B cell (primary cell): ENCODE data around the gene THRB. TPM values are rescaled to one million over a fixed set of nuclear protein-coding genes. Genes with fewer than 3 reads are reported as not detected.

Source experiments
- ATAC-seq: fragments of 200-7000 bp; cut with Tn5 transposase; one replicate; pipeline ENCODE4 v1.10.0; 2021; ENCODE audit warnings: low read depth, mild to moderate bottlenecking, moderate number of reproducible peaks, moderate library complexity
- CTCF ChIA-PET: fragments of 350-600 bp; sonication (Branson Sonifier 250); formaldehyde crosslinking; loops from one replicate; lab custom pipeline; 2021; ENCODE audit warnings: antibody characterized with exemption, inconsistent platforms; lab: Charles Lee
- POLR2A ChIA-PET: fragments of 350-600 bp; sonication (Branson Sonifier 250); formaldehyde crosslinking; loops from one replicate; lab custom pipeline; 2021; ENCODE audit warnings: antibody characterized with exemption; lab: Charles Lee
- DNase-seq: peaks from one replicate; pipeline ENCODE4 v3.0.0; 2013
- H2AFZ ChIP-seq: 2 replicates; pipeline ENCODE4 v1.6.1; 2012; ENCODE audit warnings: mild to moderate bottlenecking, low read depth, low read length; ENCODE audit not compliant: insufficient read depth, poor library complexity, severe bottlenecking
- H3K27ac ChIP-seq, 2 donors: 1 replicate in 1 of 2; 2 replicates in 1 of 2; pipeline ENCODE4 v1.5.1; 2012 to 2013; ENCODE audit warnings: low read length in 2 of 2, mild to moderate bottlenecking in 2 of 2, moderate library complexity in 1 of 2
- H3K27me3 ChIP-seq, 4 experiments: fragments of 200-600 bp in 1 of 4; sonication (generic) in 1 of 4; replicated peaks in 1 of 4; 1 replicate in 2 of 4; 2 replicates in 2 of 4; pipeline versions ENCODE4 v1.6.1 to v1.7.0; 2013 to 2016; ENCODE audit warnings: low read length in 3 of 4, mild to moderate bottlenecking in 2 of 4, mixed read lengths in 1 of 4, moderate library complexity in 1 of 4; ENCODE audit not compliant: insufficient read depth in 4 of 4, control insufficient read depth in 3 of 4; ENCODE audit errors: control extremely low read depth in 1 of 4
- H3K36me3 ChIP-seq, 2 experiments: replicated peaks in 1 of 2; 1 replicate in 1 of 2; 2 replicates in 1 of 2; pipeline versions ENCODE4 v1.6.1 to v1.7.1; 2013; ENCODE audit warnings: low read length in 1 of 2; ENCODE audit not compliant: insufficient read depth in 2 of 2, control insufficient read depth in 1 of 2; ENCODE audit errors: control extremely low read depth in 1 of 2, extremely low read depth in 1 of 2
- H3K4me1 ChIP-seq, 2 donors: fragments of 200-600 bp in 1 of 2; sonication (generic) in 1 of 2; 1 replicate in 1 of 2; 2 replicates in 1 of 2; pipeline versions ENCODE4 v1.5.1 to v1.6.1; 2013 to 2017; ENCODE audit warnings: low read length in 2 of 2; ENCODE audit not compliant: control insufficient read depth in 2 of 2, insufficient read depth in 2 of 2
- H3K4me2 ChIP-seq: replicated peaks from 2 replicates; pipeline ENCODE3; 2012; ENCODE audit warnings: mild to moderate bottlenecking, low read depth, low read length; ENCODE audit not compliant: poor library complexity, severe bottlenecking
- H3K4me3 ChIP-seq, 5 experiments: fragments of 200-600 bp in 1 of 5; sonication (generic) in 1 of 5; 1 replicate in 3 of 5; 2 replicates in 2 of 5; pipeline versions ENCODE4 v1.5.1 to v1.7.0; 2011 to 2016; ENCODE audit warnings: low read length in 4 of 5, mild to moderate bottlenecking in 4 of 5, low read depth in 2 of 5, control low read depth in 1 of 5, moderate library complexity in 1 of 5; ENCODE audit not compliant: insufficient read depth in 1 of 5; ENCODE audit errors: control extremely low read depth in 1 of 5, extremely low read depth in 1 of 5
- H3K79me2 ChIP-seq: fragments of 200-600 bp; sonication (generic); one replicate; pipeline ENCODE4 v1.6.0; 2016; ENCODE audit warnings: low read length; ENCODE audit not compliant: control insufficient read depth, insufficient read depth
- H3K9ac ChIP-seq: fragments of 200-600 bp; sonication (generic); 2 replicates; pipeline ENCODE4 v1.6.1; 2017; ENCODE audit warnings: mild to moderate bottlenecking, low read length, moderate library complexity
- H3K9me3 ChIP-seq, 3 donors: one replicate each; pipeline versions ENCODE4 v1.6.1 to v1.7.1; 2013; ENCODE audit warnings: low read length in 2 of 3; ENCODE audit not compliant: control insufficient read depth in 2 of 3, insufficient read depth in 1 of 3; ENCODE audit errors: control extremely low read depth in 1 of 3
- H4K20me1 ChIP-seq: 2 replicates; pipeline ENCODE4 v1.6.0; 2012; ENCODE audit warnings: mild to moderate bottlenecking, low read length; ENCODE audit not compliant: insufficient read depth, control insufficient read depth, poor library complexity, severe bottlenecking
- H3K27ac Mint-ChIP-seq: one replicate; pipeline ENCODE4 v1.8.0; 2021; ENCODE audit warnings: mixed read lengths
- H3K27me3 Mint-ChIP-seq: one replicate; pipeline ENCODE4 v1.8.0; 2021; ENCODE audit warnings: mixed read lengths
- H3K4me1 Mint-ChIP-seq: one replicate; pipeline ENCODE4 v1.8.0; 2021; ENCODE audit warnings: mixed read lengths
- H3K4me3 Mint-ChIP-seq: one replicate; pipeline ENCODE4 v1.8.0; 2021; ENCODE audit warnings: mixed read lengths
- H3K9me3 Mint-ChIP-seq: one replicate; pipeline ENCODE4 v1.8.0; 2022; ENCODE audit warnings: mixed read lengths; ENCODE audit not compliant: insufficient read depth
- CTCF ChIP-seq: fragments of 200-600 bp; IDR thresholded peaks from one replicate; pipeline ENCODE4 v1.8.0; 2022; ENCODE audit warnings: antibody characterized with exemption, mild to moderate bottlenecking
- EZH2 ChIP-seq: IDR thresholded peaks from 2 replicates; pipeline ENCODE4 v1.6.1; 2012; ENCODE audit warnings: borderline replicate concordance, low read depth, mild to moderate bottlenecking, moderate library complexity, low read length; ENCODE audit not compliant: insufficient read depth, poor library complexity, severe bottlenecking
- WGBS: methylation state at CpG from one replicate; pipeline ENCODE4 v1.1.5; 2013; ENCODE audit warnings: missing lambda C conversion rate; ENCODE audit not compliant: insufficient coverage; 5-methylcytosine and 5-hydroxymethylcytosine counted together
- intact Hi-C: fragments of 100-400 bp; cut with micrococcal nuclease; formaldehyde crosslinking; loops from one replicate; pipeline ENCODE4 v1.10.0; 2022
- polyA plus RNA-seq: library from polyadenylated mRNA; depleted of rRNA; stranded (reverse); fragments of >200 nt; gene quantifications from 2 replicates; pipeline ENCODE4 v1.2.3, GENCODE V29; 2012
- total RNA-seq, 2 donors: library from RNA; stranded (reverse); fragments of 120-200 nt in 1 of 2; gene quantifications; 1 replicate in 1 of 2; 2 replicates in 1 of 2; pipeline versions ENCODE4 v1.2.3 to v1.2.4, GENCODE V29; 2013 to 2022

THRB gene
- total and polyA plus RNA-seq, 2 donors (not counting 1 experiment from before 2014, with no cell fraction given), result 0.86 to 1.8 TPM

- no peaks in the 10 kb centered on the region for H3K27me3 ChIP-seq
- CTCF ChIA-PET, result interaction anchor here (1.1 to 1.6 kb wide), 2 partner anchors 9 to 11 kb away, joined by 3 read pairs; no protein-coding TSS in a partner anchor
- H3K9ac ChIP-seq, result no peak overlapping the region
- Mint-ChIP-seq H3K27me3 (no peaks in the 10 kb centered on the region), H3K4me1 (no peaks in the 10 kb centered on the region), H3K9me3 (no peaks in the 10 kb centered on the region), H3K27ac (no peak overlapping the region), H3K4me3 (no peak overlapping the region)
- no peak overlapping the region for H2AFZ ChIP-seq
- H3K4me2 ChIP-seq, result no peak overlapping the region
- H3K9me3 ChIP-seq, result no peaks in the 10 kb centered on the region
- H3K79me2 ChIP-seq, result no peaks in the 10 kb centered on the region
- intact Hi-C loops, result no loop called here
- H4K20me1 ChIP-seq, result no peaks in the 10 kb centered on the region
- ATAC-seq (no peak), DNase-seq (no peak)
- H3K27ac ChIP-seq, result no peak overlapping the region
- no peaks in the 10 kb centered on the region for H3K36me3 ChIP-seq
- H3K4me1 ChIP-seq, result no peaks in the 10 kb centered on the region
- H3K4me3 ChIP-seq, result no peak overlapping the region
- TF ChIP-seq EZH2, result no peak
- TF ChIP-seq CTCF, result no peak
- POLR2A ChIA-PET, result no interaction called here
- 100% methylated on average over 1 of the region's 3 CpGs for WGBS
Observed at GRCh38 chr3:24180616-24181015, 314.0 kb downstream of the THRB start.

- TF ChIP-seq EZH2, result no peak
- TF ChIP-seq CTCF, result no peak
- intact Hi-C loops, result no loop called here
- Histone ChIP-seq H3K36me3 (no peaks in the 10 kb centered on the region), H3K4me2 (no peak overlapping the region), H3K9me3 (no peaks in the 10 kb centered on the region), H3K4me3 (no peak overlapping the region), H3K27ac (no peak overlapping the region), H3K4me1 (no peaks in the 10 kb centered on the region), H2AFZ (no peak overlapping the region), H3K27me3 (no peaks in the 10 kb centered on the region), H3K79me2 (no peaks in the 10 kb centered on the region), H4K20me1 (no peaks in the 10 kb centered on the region), H3K9ac (no peak overlapping the region)
- Mint-ChIP-seq H3K4me3 (no peak overlapping the region), H3K9me3 (no peaks in the 10 kb centered on the region), H3K27me3 (no peaks in the 10 kb centered on the region), H3K27ac (no peak overlapping the region), H3K4me1 (no peaks in the 10 kb centered on the region)
- POLR2A ChIA-PET, result no interaction called here
- CTCF ChIA-PET, result no interaction called here
- ATAC-seq, result no peak
- WGBS, result 91% methylated on average over 4 of the region's 5 CpGs
- no peak for DNase-seq
Observed at GRCh38 chr3:24177201-24177600, 317.4 kb downstream of the THRB start.
